Measurements from ENCODE around the gene DHX34. TPM values are rescaled to one million over a fixed set of nuclear protein-coding genes. Genes with fewer than 3 reads are reported as not detected.
"Not testable (repeated sequence)": the region's sequence is repeated elsewhere in the genome, so short reads cannot be mapped to it uniquely, and the experiment has no call there.

DHX34 gene
- polyA plus RNA-seq, 4 donors = 11.6 to 17.5 (median 12.4) TPM

- DNase-seq (ENCODE audit: low read depth in 4 of 4, low spot score in 3 of 4) = no peak
Observed at GRCh38 chr19:47358936-47359335, 9.8 kb downstream of the DHX34 start.

- DNase-seq (ENCODE audit: low read depth in 4 of 4, low spot score in 3 of 4) = no peak
Observed at GRCh38 chr19:47362321-47362720, 13.2 kb downstream of the DHX34 start.

GRCh38 chr19:47363758-47364531 is 14.8 kb downstream of the DHX34 start:
- no peak for DNase-seq (ENCODE audit: low read depth in 4 of 4, low spot score in 3 of 4)

- not testable (repeated sequence) for DNase-seq (ENCODE audit: low read depth in 4 of 4, low spot score in 3 of 4)
Observed at GRCh38 chr19:47365455-47365854, 16.3 kb downstream of the DHX34 start.

- no peak for DNase-seq (ENCODE audit: low read depth in 4 of 4, low spot score in 3 of 4)
Observed at GRCh38 chr19:47370045-47370611, 21.0 kb downstream of the DHX34 start.

GRCh38 chr19:47371261-47371660 is 22.1 kb downstream of the DHX34 start:
- no peak for DNase-seq (ENCODE audit: low read depth in 4 of 4, low spot score in 3 of 4)

GRCh38 chr19:47372603-47373002 is 23.5 kb downstream of the DHX34 start:
- DNase-seq (ENCODE audit: low read depth in 4 of 4, low spot score in 3 of 4) = no peak

- no peak for DNase-seq (ENCODE audit: low read depth in 4 of 4, low spot score in 3 of 4)
Observed at GRCh38 chr19:47373246-47374240, 24.4 kb downstream of the DHX34 start.

GRCh38 chr19:47374876-47375693 is 26.0 kb downstream of the DHX34 start:
- no peak for DNase-seq (ENCODE audit: low read depth in 4 of 4, low spot score in 3 of 4)

GRCh38 chr19:47375694-47376588 is 26.8 kb downstream of the DHX34 start:
- DNase-seq (ENCODE audit: low read depth in 4 of 4, low spot score in 3 of 4) = no peak

- no peak for DNase-seq (ENCODE audit: low read depth in 4 of 4, low spot score in 3 of 4)
Observed at GRCh38 chr19:47376589-47377144, 27.6 kb downstream of the DHX34 start.

- DNase-seq (ENCODE audit: low read depth in 4 of 4, low spot score in 3 of 4) = no peak
Observed at GRCh38 chr19:47377208-47377701, 28.1 kb downstream of the DHX34 start.

GRCh38 chr19:47377801-47378200 is 28.7 kb downstream of the DHX34 start:
- DNase-seq (ENCODE audit: low read depth in 4 of 4, low spot score in 3 of 4) = no peak

- DNase-seq (ENCODE audit: low read depth in 4 of 4, low spot score in 3 of 4) = no peak
Observed at GRCh38 chr19:47378246-47378645, 29.1 kb downstream of the DHX34 start.

GRCh38 chr19:47379381-47379938 is 30.3 kb downstream of the DHX34 start:
- DNase-seq (ENCODE audit: low read depth in 4 of 4, low spot score in 3 of 4) = no peak

- no peak for DNase-seq (ENCODE audit: low read depth in 4 of 4, low spot score in 3 of 4)
Observed at GRCh38 chr19:47380559-47380958, 31.4 kb downstream of the DHX34 start.

GRCh38 chr19:47381121-47381520 is 32.0 kb downstream of the DHX34 start:
- no peak for DNase-seq (ENCODE audit: low read depth in 4 of 4, low spot score in 3 of 4)

GRCh38 chr19:47381653-47382279 is 32.7 kb downstream of the DHX34 start:
- DNase-seq (ENCODE audit: low read depth in 4 of 4, low spot score in 3 of 4) = no peak

Data from right renal pelvis (tissue), 4 donors.